Activated naive CD8-positive, alpha-beta T cell treated with anti-CD3 and anti-CD28 coated beads for 36 hours (primary cell): ENCODE data around the gene SUCLA2. TPM values are rescaled to one million over a fixed set of nuclear protein-coding genes. Genes with fewer than 3 reads are reported as not detected.
"Not testable (repeated sequence)": the region's sequence is repeated elsewhere in the genome, so short reads cannot be mapped to it uniquely, and the experiment has no call there.

Source experiments
- DNase-seq: peaks from one replicate; pipeline ENCODE4 v3.0.0; 2021
- H3K27ac Mint-ChIP-seq: one replicate; pipeline ENCODE4 v1.8.0; 2022; ENCODE audit warnings: mild to moderate bottlenecking, moderate library complexity, mixed read lengths
- H3K27me3 Mint-ChIP-seq: one replicate; pipeline ENCODE4 v1.8.0; 2022; ENCODE audit warnings: mild to moderate bottlenecking, mixed read lengths
- H3K36me3 Mint-ChIP-seq: one replicate; pipeline ENCODE4 v1.8.0; 2021; ENCODE audit warnings: mild to moderate bottlenecking, mixed read lengths
- H3K4me1 Mint-ChIP-seq: one replicate; pipeline ENCODE4 v1.8.0; 2021; ENCODE audit warnings: mixed read lengths
- H3K4me3 Mint-ChIP-seq: one replicate; pipeline ENCODE4 v1.8.0; 2022; ENCODE audit warnings: mild to moderate bottlenecking, moderate library complexity, mixed read lengths
- H3K9me3 Mint-ChIP-seq: one replicate; pipeline ENCODE4 v1.8.0; 2022; ENCODE audit warnings: mixed read lengths
- total RNA-seq, 2 experiments: library from RNA; stranded (reverse); gene quantifications; one replicate each; pipeline ENCODE4 v1.2.3, GENCODE V29; 2021

Gene SUCLA2
- total RNA-seq, 2 experiments from 2014 or later = 51.1 to 51.7 TPM

GRCh38 chr13:48009284-48009683 lies 8.2 kb upstream of the SUCLA2 start:
- DNase-seq = no peak
- Mint-ChIP-seq H3K4me1 (no peaks in the 10 kb centered on the region), H3K27ac (no peak overlapping the region), H3K27me3 (no peaks in the 10 kb centered on the region), H3K4me3 (no peak overlapping the region), H3K36me3 (peaks cover 12% of the 10 kb centered on the region), H3K9me3 (peaks cover 1% of the 10 kb centered on the region)

GRCh38 chr13:48006396-48006795 lies 5.3 kb upstream of the SUCLA2 start:
- DNase-seq = no peak
- Mint-ChIP-seq H3K27ac (no peak overlapping the region), H3K27me3 (no peaks in the 10 kb centered on the region), H3K4me3 (no peak overlapping the region), H3K9me3 (no peaks in the 10 kb centered on the region), H3K36me3 (peaks cover 11% of the 10 kb centered on the region), H3K4me1 (peaks cover 5% of the 10 kb centered on the region)

GRCh38 chr13:48004201-48004600 lies 3.1 kb upstream of the SUCLA2 start:
- Mint-ChIP-seq H3K36me3 (peaks cover 12% of the 10 kb centered on the region), H3K27me3 (no peaks in the 10 kb centered on the region), H3K4me1 (peaks cover 15% of the 10 kb centered on the region), H3K27ac (no peak overlapping the region), H3K4me3 (no peak overlapping the region), H3K9me3 (no peaks in the 10 kb centered on the region)
- DNase-seq = no peak

GRCh38 chr13:48001999-48002398 lies 926 bp upstream of the SUCLA2 start:
- not testable (repeated sequence) for H3K36me3 Mint-ChIP-seq, H3K27me3 Mint-ChIP-seq, DNase-seq, H3K9me3 Mint-ChIP-seq
- peak overlapping the region; percentile 85 for H3K27ac Mint-ChIP-seq
- peaks cover 29% of the 10 kb centered on the region for H3K4me1 Mint-ChIP-seq
- H3K4me3 Mint-ChIP-seq = peak overlapping the region; percentile 97

GRCh38 chr13:48000559-48001113 lies 437 bp downstream of the SUCLA2 start:
- H3K4me3 Mint-ChIP-seq = peak overlapping the region; percentile 97
- peak overlapping the region; percentile 85 for H3K27ac Mint-ChIP-seq
- no peaks in the 10 kb centered on the region for H3K9me3 Mint-ChIP-seq
- no peaks in the 10 kb centered on the region for H3K27me3 Mint-ChIP-seq
- peaks cover 9% of the 10 kb centered on the region for H3K36me3 Mint-ChIP-seq
- H3K4me1 Mint-ChIP-seq = peaks cover 32% of the 10 kb centered on the region
- no peak for DNase-seq

- Mint-ChIP-seq H3K4me3 (peak overlapping the region; percentile 97), H3K27ac (no peak overlapping the region), H3K27me3 (no peaks in the 10 kb centered on the region), H3K9me3 (no peaks in the 10 kb centered on the region), H3K4me1 (peaks cover 32% of the 10 kb centered on the region), H3K36me3 (peaks cover 9% of the 10 kb centered on the region)
- DNase-seq = no peak
These were observed 1.1 kb downstream of the SUCLA2 start for GRCh38 chr13:47999973-48000372.

- Mint-ChIP-seq H3K27ac (no peak overlapping the region), H3K4me1 (peaks cover 33% of the 10 kb centered on the region), H3K4me3 (no peak overlapping the region), H3K27me3 (no peaks in the 10 kb centered on the region), H3K9me3 (no peaks in the 10 kb centered on the region), H3K36me3 (peaks cover 22% of the 10 kb centered on the region)
- DNase-seq = no peak
These were observed 3.7 kb downstream of the SUCLA2 start for GRCh38 chr13:47997384-47997783.

GRCh38 chr13:47991859-47992258 lies 9.2 kb downstream of the SUCLA2 start:
- Mint-ChIP-seq H3K27me3 (no peaks in the 10 kb centered on the region), H3K36me3 (peaks cover 35% of the 10 kb centered on the region), H3K4me3 (no peak overlapping the region), H3K27ac (no peak overlapping the region), H3K9me3 (no peaks in the 10 kb centered on the region), H3K4me1 (peaks cover 7% of the 10 kb centered on the region)
- no peak for DNase-seq

GRCh38 chr13:47990920-47991466 lies 10.1 kb downstream of the SUCLA2 start:
- Mint-ChIP-seq H3K4me3 (no peak overlapping the region), H3K27me3 (no peaks in the 10 kb centered on the region), H3K36me3 (peaks cover 44% of the 10 kb centered on the region), H3K4me1 (peaks cover 4% of the 10 kb centered on the region), H3K27ac (no peak overlapping the region), H3K9me3 (no peaks in the 10 kb centered on the region)
- DNase-seq = no peak

- Mint-ChIP-seq H3K27me3 (no peaks in the 10 kb centered on the region), H3K36me3 (peaks cover 50% of the 10 kb centered on the region), H3K4me1 (peaks cover 4% of the 10 kb centered on the region), H3K4me3 (no peak overlapping the region), H3K9me3 (no peaks in the 10 kb centered on the region), H3K27ac (no peak overlapping the region)
- DNase-seq = no peak
These were observed 10.6 kb downstream of the SUCLA2 start for GRCh38 chr13:47990427-47990826.

- H3K9me3 Mint-ChIP-seq = peaks cover 4% of the 10 kb centered on the region
- peaks cover 63% of the 10 kb centered on the region for H3K36me3 Mint-ChIP-seq
- H3K4me1 Mint-ChIP-seq = no peaks in the 10 kb centered on the region
- H3K4me3 Mint-ChIP-seq = no peak overlapping the region
- no peak for DNase-seq
- H3K27ac Mint-ChIP-seq = no peak overlapping the region
- H3K27me3 Mint-ChIP-seq = no peaks in the 10 kb centered on the region
These were observed 18.0 kb downstream of the SUCLA2 start for GRCh38 chr13:47983070-47983469.

GRCh38 chr13:47976325-47976724 lies 24.7 kb downstream of the SUCLA2 start:
- Mint-ChIP-seq H3K27ac (no peak overlapping the region), H3K36me3 (peaks cover 70% of the 10 kb centered on the region), H3K27me3 (no peaks in the 10 kb centered on the region), H3K4me3 (no peak overlapping the region), H3K9me3 (peaks cover 12% of the 10 kb centered on the region), H3K4me1 (no peaks in the 10 kb centered on the region)
- DNase-seq = no peak

- H3K9me3 Mint-ChIP-seq = peaks cover 4% of the 10 kb centered on the region
- H3K4me3 Mint-ChIP-seq = no peak overlapping the region
- no peaks in the 10 kb centered on the region for H3K27me3 Mint-ChIP-seq
- H3K27ac Mint-ChIP-seq = no peak overlapping the region
- peaks cover 63% of the 10 kb centered on the region for H3K36me3 Mint-ChIP-seq
- no peaks in the 10 kb centered on the region for H3K4me1 Mint-ChIP-seq
- no peak for DNase-seq
These were observed 36.2 kb downstream of the SUCLA2 start for GRCh38 chr13:47964863-47965262.

- DNase-seq = no peak
- H3K36me3 Mint-ChIP-seq = peaks cover 80% of the 10 kb centered on the region
- no peak overlapping the region for H3K27ac Mint-ChIP-seq
- H3K4me3 Mint-ChIP-seq = no peak overlapping the region
- peaks cover 20% of the 10 kb centered on the region for H3K9me3 Mint-ChIP-seq
- H3K4me1 Mint-ChIP-seq = no peaks in the 10 kb centered on the region
- no peaks in the 10 kb centered on the region for H3K27me3 Mint-ChIP-seq
These were observed 38.8 kb downstream of the SUCLA2 start for GRCh38 chr13:47962237-47962636.

GRCh38 chr13:47959468-47960247 lies 41.4 kb downstream of the SUCLA2 start:
- peaks cover 87% of the 10 kb centered on the region for H3K36me3 Mint-ChIP-seq
- no peak for DNase-seq
- no peaks in the 10 kb centered on the region for H3K27me3 Mint-ChIP-seq
- no peaks in the 10 kb centered on the region for H3K4me1 Mint-ChIP-seq
- no peak overlapping the region for H3K27ac Mint-ChIP-seq
- H3K4me3 Mint-ChIP-seq = no peak overlapping the region
- H3K9me3 Mint-ChIP-seq = peaks cover 28% of the 10 kb centered on the region

- H3K9me3 Mint-ChIP-seq = peaks cover 28% of the 10 kb centered on the region
- no peak overlapping the region for H3K27ac Mint-ChIP-seq
- H3K27me3 Mint-ChIP-seq = no peaks in the 10 kb centered on the region
- H3K4me3 Mint-ChIP-seq = no peak overlapping the region
- H3K4me1 Mint-ChIP-seq = no peaks in the 10 kb centered on the region
- H3K36me3 Mint-ChIP-seq = peaks cover 79% of the 10 kb centered on the region
- no peak for DNase-seq
These were observed 44.0 kb downstream of the SUCLA2 start for GRCh38 chr13:47957073-47957472.
